ENCODE measurements around the gene SIRPA. TPM values are rescaled to one million over a fixed set of nuclear protein-coding genes. Genes with fewer than 3 reads are reported as not detected.
A peak's percentile ranks its signal among the peaks of the same experiment; 100 is the strongest.

Gene SIRPA
- total RNA-seq, 1 donor from 2014 or later, result 130 TPM

GRCh38 chr20:1961374-1961773, 66.2 kb downstream of the SIRPA start:
- no peak for TF ChIP-seq CTCF (IDR thresholded peaks at IDR 0.05)
- Histone ChIP-seq H3K36me3 (no peaks in the 10 kb centered on the region), H3K27ac (no peak overlapping the region), H3K27me3 (ENCODE audit: low read depth) (peaks cover 10% of the 10 kb centered on the region), H3K9me3 (no peaks in the 10 kb centered on the region), H3K4me3 (no peak overlapping the region), H3K4me1 (peaks cover 21% of the 10 kb centered on the region)
- intact Hi-C loops (cut with DNase I), result no loop called here
- ATAC-seq (no peak), DNase-seq (no peak)

GRCh38 chr20:1964061-1964460, 68.9 kb downstream of the SIRPA start:
- H3K27ac ChIP-seq, result no peak overlapping the region
- ATAC-seq (peak in 1 of 2 donors; percentile 44), DNase-seq (no peak)

DNA sequence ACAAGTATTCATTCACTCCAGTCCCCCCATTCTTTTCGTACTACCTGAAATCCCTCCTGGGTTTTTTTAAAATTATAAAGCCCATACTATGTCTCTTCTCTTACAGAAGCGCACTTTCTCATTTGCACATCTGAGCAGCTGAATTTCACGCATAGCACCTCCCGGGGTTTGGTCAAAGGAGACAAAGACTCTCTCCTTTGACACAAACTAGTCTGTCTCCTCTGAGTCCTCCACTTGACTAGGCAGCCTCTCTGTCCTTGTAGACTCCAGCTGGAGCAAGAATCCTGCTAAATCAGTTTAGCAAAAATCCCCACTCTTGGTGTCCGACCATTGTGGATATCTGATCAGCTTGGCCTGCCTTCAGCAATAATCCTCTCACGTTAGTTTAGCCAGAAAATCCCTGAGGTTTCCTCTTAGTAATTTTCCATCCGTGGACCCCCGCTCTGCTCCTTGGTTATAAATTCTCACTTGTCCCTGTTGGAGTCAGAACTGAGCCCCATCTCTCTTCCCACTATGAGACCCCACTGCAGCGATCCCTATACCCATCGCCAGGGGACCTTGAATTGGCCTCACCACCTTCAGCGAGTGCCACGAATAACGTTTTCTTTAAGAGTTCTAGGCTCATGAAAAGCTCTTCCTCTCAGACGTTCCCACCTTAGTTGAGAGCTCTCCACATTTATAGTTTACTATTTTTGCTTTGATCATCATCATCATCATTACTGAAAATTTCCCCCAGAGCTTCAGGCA, 69.6 kb downstream of the SIRPA start:
- Histone ChIP-seq H3K36me3 (no peaks in the 10 kb centered on the region), H3K27ac (peak overlapping the region; percentile 27), H3K4me3 (no peak overlapping the region), H3K27me3 (ENCODE audit: low read depth) (peaks cover 6% of the 10 kb centered on the region), H3K4me1 (peaks cover 21% of the 10 kb centered on the region), H3K9me3 (no peaks in the 10 kb centered on the region)
- intact Hi-C loops (cut with DNase I), result no loop called here
- ATAC-seq (no peak), DNase-seq (no peak)
- TF ChIP-seq CTCF (IDR thresholded peaks at IDR 0.05), result no peak

More at GRCh38 chr20:1964061-1964460, 68.9 kb downstream of the SIRPA start:
- intact Hi-C loops (cut with DNase I), result no loop called here
- no peaks in the 10 kb centered on the region for H3K36me3 ChIP-seq
- no peaks in the 10 kb centered on the region for H3K9me3 ChIP-seq
- H3K27me3 ChIP-seq (ENCODE audit: low read depth), result no peaks in the 10 kb centered on the region
- no peak overlapping the region for H3K4me3 ChIP-seq
- H3K4me1 ChIP-seq, result peaks cover 21% of the 10 kb centered on the region
- no peak for TF ChIP-seq CTCF (IDR thresholded peaks at IDR 0.05)

DNA sequence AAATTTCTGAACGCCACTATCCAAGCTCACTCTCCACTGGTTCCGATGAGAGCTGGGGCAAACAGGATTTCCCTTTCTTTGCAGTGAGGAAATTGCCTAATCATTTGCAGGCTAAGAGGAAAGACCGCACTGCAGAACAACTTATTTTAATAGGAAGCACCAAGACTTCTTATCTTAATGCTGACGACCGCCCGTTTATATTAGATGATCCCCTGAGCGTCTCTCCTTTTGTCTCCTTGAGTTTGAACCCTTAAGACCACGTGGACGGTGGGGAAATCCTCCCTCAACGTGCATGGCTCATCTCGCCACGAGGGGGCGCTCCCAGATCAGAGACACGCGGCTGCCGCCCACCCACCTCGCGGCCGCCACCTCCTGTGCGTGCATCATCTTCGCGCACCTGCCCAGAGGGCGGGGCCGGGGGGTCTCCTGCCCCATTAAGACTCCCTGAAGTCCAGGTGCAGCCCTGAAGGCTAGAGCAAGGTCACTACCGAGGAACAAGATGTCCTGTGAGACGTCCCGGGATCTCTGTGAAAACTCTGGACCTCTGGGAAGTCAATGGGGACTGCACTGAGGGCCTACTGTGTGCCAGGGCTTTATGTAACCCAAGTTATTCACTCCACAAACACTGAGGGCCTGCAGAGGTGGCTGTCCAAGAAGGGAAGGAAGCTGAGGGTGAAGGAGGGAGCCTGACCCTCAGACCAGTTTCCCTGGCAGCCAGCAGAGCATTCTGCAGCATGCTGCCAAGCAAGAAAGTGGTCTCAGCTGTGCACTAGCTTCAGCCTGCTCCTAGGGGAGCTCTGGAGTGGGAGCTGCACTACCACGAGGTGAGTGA, 70.5 kb downstream of the SIRPA start:
- intact Hi-C loops (cut with DNase I), result no loop called here
- H3K4me1 ChIP-seq, result peaks cover 21% of the 10 kb centered on the region
- peaks cover 10% of the 10 kb centered on the region for H3K27me3 ChIP-seq (ENCODE audit: low read depth)
- no peak overlapping the region for H3K4me3 ChIP-seq
- peak; percentile 75 for DNase-seq
- H3K27ac ChIP-seq, result peak overlapping the region; percentile 27
- no peaks in the 10 kb centered on the region for H3K9me3 ChIP-seq
- peak; percentile 87 for TF ChIP-seq CTCF (IDR thresholded peaks at IDR 0.05)
- H3K36me3 ChIP-seq, result no peaks in the 10 kb centered on the region
- ATAC-seq, result peak; percentile 82 to 85

DNA sequence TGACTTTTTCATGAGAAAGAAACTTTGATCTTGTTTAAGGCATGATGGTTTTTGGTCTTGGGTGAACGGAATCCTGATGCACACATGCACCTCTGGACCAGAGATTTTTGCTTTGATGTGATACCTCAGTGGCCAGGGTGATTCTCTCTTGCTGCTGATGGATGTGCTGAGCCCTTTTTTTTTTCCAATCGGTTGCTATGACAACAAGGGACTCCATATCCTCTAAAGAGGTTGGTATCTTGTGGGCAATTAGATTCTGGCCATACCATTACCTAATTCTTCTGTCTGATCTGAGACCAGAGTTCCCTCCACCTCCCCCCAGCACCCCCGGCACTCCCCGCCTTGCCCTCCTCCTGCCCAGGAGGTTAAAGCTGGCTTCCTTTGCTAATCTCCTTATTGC, 73.8 kb downstream of the SIRPA start:
- ATAC-seq, result no peak
- Histone ChIP-seq H3K4me1 (peaks cover 21% of the 10 kb centered on the region), H3K36me3 (no peaks in the 10 kb centered on the region), H3K27ac (no peak overlapping the region), H3K27me3 (ENCODE audit: low read depth) (peaks cover 23% of the 10 kb centered on the region), H3K4me3 (no peak overlapping the region), H3K9me3 (no peaks in the 10 kb centered on the region)
- intact Hi-C loops (cut with DNase I), result no loop called here
- DNase-seq, result no peak
- TF ChIP-seq CTCF (IDR thresholded peaks at IDR 0.05), result no peak

Measured in lower lobe of right lung (tissue), 2 donors.